H7 (cell line): ENCODE measurements around the gene TRIM37. TPM values are rescaled to one million over a fixed set of nuclear protein-coding genes. Genes with fewer than 3 reads are reported as not detected.

Experiments
- DNase-seq: peaks from one replicate; pipeline ENCODE4 v3.0.0; 2012
- H3K27me3 ChIP-seq: 2 replicates; pipeline ENCODE4 v1.6.0; 2011; ENCODE audit warnings: mild to moderate bottlenecking, low read length; ENCODE audit not compliant: control insufficient read depth, insufficient read depth
- H3K36me3 ChIP-seq: replicated peaks from 2 replicates; pipeline ENCODE4 v1.5.1; 2011; ENCODE audit warnings: low read length; ENCODE audit not compliant: control insufficient read depth, insufficient read depth
- H3K4me3 ChIP-seq: 2 replicates; pipeline ENCODE4 v1.5.1; 2011; ENCODE audit warnings: low read depth, mild to moderate bottlenecking, control low read depth, low read length, moderate library complexity; ENCODE audit not compliant: insufficient read depth
- total RNA-seq: library from RNA; depleted of rRNA; stranded (reverse); fragments of >200 nt; shearing (Covaris generic); gene quantifications from 2 replicates; pipeline ENCODE4 v1.2.3, GENCODE V29; 2014

Gene TRIM37
- total RNA-seq, 1 experiment from 2014 or later = 61.4 TPM

- H3K4me3 ChIP-seq = no peak overlapping the region
These were observed 104.6 kb downstream of the TRIM37 start for GRCh38 chr17:59002126-59002525.

DNA sequence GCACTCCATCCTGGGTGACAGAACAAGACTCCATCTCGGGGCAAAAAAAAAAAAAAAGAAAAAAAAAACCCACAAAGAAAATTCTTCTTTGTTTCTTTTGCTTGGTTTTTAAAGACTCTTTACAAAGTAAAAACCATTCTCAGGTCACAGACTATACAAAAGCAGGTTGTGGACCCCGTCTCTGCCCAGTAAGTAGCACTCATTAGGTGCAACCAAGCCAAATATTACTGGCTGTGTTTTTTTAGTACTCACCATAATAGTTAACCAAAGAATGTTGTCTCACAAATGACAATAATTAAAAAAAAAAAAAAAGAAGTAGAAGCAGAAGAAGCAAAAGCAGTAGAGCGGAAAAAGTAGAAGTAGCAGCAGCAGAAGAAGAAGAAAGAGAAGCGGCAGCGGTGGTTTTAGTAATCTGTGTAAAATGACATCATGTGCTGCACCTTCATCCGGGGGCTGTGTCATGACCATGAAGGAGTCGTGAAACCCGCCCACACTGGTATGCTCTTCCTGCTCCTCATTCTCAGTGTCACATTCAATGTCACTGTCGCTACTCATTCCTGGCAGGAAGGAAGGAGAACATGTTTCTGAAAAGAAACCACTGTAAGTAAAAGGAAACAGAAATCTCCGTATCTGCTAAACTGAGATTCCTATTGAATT lies 105.4 kb downstream of the TRIM37 start:
- Histone ChIP-seq H3K27me3 (no peaks in the 10 kb centered on the region), H3K36me3 (peaks cover 2% of the 10 kb centered on the region), H3K4me3 (no peak overlapping the region)
- DNase-seq = no peak

More at GRCh38 chr17:59002126-59002525, 104.6 kb downstream of the TRIM37 start:
- Histone ChIP-seq H3K27me3 (no peaks in the 10 kb centered on the region), H3K36me3 (peaks cover 2% of the 10 kb centered on the region)
- no peak for DNase-seq

DNA sequence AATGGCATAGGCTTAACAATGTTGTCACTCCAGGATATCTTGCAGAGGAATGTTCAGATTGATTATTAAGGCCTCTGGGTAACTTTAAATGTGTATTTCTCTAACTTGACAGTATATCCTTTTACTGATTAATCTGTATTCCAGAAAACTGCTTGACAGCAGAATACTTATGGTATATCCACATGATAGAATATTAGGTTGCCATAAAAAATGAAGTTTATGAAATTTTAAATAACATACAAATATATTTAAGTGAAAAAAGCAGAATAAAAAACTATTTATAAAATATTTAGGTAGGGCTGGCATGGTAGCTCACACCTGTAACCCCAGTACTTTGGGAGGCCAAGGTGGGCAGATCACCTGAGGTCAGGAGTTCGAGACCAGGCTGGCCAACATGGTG lies 106.7 kb downstream of the TRIM37 start:
- H3K4me3 ChIP-seq = no peak overlapping the region
- DNase-seq = no peak
- H3K27me3 ChIP-seq = no peaks in the 10 kb centered on the region
- peaks cover 2% of the 10 kb centered on the region for H3K36me3 ChIP-seq

- peaks cover 2% of the 10 kb centered on the region for H3K36me3 ChIP-seq
- H3K27me3 ChIP-seq = no peaks in the 10 kb centered on the region
- DNase-seq = no peak
- no peak overlapping the region for H3K4me3 ChIP-seq
These were observed 107.2 kb downstream of the TRIM37 start for GRCh38 chr17:58999500-58999899.

GRCh38 chr17:58998871-58999270 lies 107.8 kb downstream of the TRIM37 start:
- peaks cover 2% of the 10 kb centered on the region for H3K36me3 ChIP-seq
- H3K27me3 ChIP-seq = no peaks in the 10 kb centered on the region
- no peak for DNase-seq
- H3K4me3 ChIP-seq = no peak overlapping the region

- DNase-seq = no peak
- Histone ChIP-seq H3K4me3 (no peak overlapping the region), H3K36me3 (peaks cover 2% of the 10 kb centered on the region), H3K27me3 (no peaks in the 10 kb centered on the region)
These were observed 108.7 kb downstream of the TRIM37 start for GRCh38 chr17:58997756-58998553.

- H3K27me3 ChIP-seq = no peaks in the 10 kb centered on the region
- H3K36me3 ChIP-seq = peaks cover 2% of the 10 kb centered on the region
- no peak overlapping the region for H3K4me3 ChIP-seq
- DNase-seq = no peak
These were observed 109.7 kb downstream of the TRIM37 start for GRCh38 chr17:58996968-58997367.

DNA sequence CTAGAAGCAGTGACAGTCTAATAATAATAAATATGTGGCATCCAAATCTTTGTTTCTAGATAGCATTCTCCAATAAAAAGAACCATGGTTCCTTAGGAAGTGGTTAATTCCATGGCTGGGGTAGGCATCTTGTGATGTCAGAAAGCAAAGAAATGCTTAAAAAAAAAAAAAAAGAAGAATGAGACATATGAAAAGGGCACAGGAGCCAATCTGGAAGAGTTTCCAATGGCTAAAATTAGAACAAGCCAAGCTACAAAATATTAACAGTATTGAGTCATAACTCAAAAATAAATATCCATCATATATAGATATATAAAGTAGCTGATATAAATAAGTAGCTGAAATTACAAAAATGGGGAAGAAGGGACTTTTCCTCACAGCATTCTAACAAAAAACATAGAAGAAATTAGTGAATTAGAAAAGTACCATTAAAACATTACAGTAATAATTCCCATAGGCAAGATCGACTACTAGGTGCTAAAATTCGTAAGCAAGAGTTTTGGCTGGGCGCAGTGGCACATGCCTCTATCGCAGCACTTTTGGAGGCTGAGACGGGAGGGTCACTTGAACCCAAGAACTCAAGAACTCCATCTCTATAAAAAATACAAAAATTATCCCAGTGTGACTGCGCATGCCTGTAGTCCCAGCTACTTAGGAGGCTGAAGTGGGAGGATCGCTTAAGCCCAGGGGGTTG lies 111.3 kb downstream of the TRIM37 start:
- no peak for DNase-seq
- no peaks in the 10 kb centered on the region; the same call in 1 of the 2 replicates for H3K36me3 ChIP-seq
- no peaks in the 10 kb centered on the region for H3K27me3 ChIP-seq
- no peak overlapping the region for H3K4me3 ChIP-seq

- H3K27me3 ChIP-seq = no peaks in the 10 kb centered on the region
- no peaks in the 10 kb centered on the region; the same call in 1 of the 2 replicates for H3K36me3 ChIP-seq
- DNase-seq = no peak
- H3K4me3 ChIP-seq = no peak overlapping the region
These were observed 113.4 kb downstream of the TRIM37 start for GRCh38 chr17:58993311-58993710.

DNA sequence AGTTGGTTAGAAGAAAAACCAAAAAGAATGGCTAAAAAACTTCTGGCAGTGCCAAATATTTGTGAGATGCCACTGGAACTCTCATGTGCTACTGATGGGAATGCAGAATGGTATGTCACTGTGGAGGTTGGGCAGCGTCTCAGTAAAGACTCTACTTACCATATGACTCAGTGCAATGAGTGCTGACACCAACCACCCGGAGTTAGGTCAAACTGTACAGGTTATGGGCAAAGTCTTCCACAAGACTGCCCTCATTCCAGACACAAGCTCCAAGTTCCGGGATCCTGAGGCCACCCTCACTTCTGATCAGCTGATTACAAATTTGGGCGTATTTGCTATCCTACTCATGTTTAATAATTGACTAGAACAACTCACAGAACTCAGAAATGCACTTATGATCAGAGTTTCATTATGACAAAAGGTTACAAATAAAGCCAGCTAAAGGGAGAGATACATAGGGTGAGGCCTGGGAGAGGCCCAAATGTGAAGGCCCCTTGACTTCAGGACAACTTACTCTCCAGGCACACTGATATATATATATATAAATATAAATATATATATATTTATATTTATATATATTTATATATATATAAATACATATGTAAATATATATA lies 114.9 kb downstream of the TRIM37 start:
- DNase-seq = no peak
- Histone ChIP-seq H3K4me3 (no peak overlapping the region), H3K27me3 (no peaks in the 10 kb centered on the region), H3K36me3 (no peaks in the 10 kb centered on the region; the same call in 1 of the 2 replicates)

DNA sequence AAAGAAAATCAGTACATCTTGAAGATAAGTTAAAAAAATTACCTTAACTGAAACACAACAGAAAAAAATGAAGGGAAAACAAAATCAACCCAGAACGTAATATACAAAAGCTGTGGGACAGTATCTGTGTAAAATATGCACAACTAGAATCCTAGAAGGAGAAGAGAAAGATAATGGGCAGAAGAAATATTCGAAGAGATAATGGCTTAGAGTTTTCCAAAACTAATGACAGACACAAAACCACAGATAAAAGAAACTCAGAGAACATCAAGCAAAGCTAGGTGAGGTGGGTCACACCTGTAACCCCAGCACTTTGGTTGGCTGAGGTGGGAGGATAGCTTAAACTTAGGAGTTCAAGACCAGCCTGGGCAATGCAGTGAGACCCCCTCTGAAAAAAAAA lies 117.1 kb downstream of the TRIM37 start:
- DNase-seq = no peak
- Histone ChIP-seq H3K27me3 (no peaks in the 10 kb centered on the region), H3K4me3 (no peak overlapping the region), H3K36me3 (no peaks in the 10 kb centered on the region; the same call in 1 of the 2 replicates)

DNA sequence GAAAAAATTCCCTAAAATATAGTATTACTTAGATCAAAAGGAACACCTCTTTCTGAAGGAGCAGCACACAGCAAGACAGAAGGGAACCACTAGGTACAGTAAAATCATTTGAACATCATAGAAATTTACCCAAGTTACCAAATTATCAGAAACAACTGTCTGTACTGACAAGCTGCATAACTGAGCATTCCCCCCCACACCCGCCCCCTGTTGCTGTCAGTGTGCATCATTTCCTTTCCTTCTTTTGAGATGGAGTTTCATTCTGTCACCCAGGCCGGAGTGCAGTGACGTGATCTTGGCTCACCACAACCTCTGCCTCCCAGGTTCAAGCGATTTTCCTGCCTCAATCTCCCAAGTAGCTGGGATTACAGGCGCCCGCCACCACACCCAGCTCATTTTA lies 120.7 kb downstream of the TRIM37 start:
- no peak overlapping the region for H3K4me3 ChIP-seq
- no peaks in the 10 kb centered on the region for H3K36me3 ChIP-seq
- no peak for DNase-seq
- H3K27me3 ChIP-seq = no peaks in the 10 kb centered on the region

GRCh38 chr17:58985367-58985766 lies 121.3 kb downstream of the TRIM37 start:
- DNase-seq = no peak
- Histone ChIP-seq H3K36me3 (no peaks in the 10 kb centered on the region), H3K27me3 (no peaks in the 10 kb centered on the region), H3K4me3 (no peak overlapping the region)

GRCh38 chr17:58982626-58983025 lies 124.1 kb downstream of the TRIM37 start:
- DNase-seq = no peak
- no peak overlapping the region for H3K4me3 ChIP-seq
- H3K27me3 ChIP-seq = no peaks in the 10 kb centered on the region
- H3K36me3 ChIP-seq = no peaks in the 10 kb centered on the region; the same call in 1 of the 2 replicates
